ENCODE results near the gene NADK2. TPM values are rescaled to one million over a fixed set of nuclear protein-coding genes. Genes with fewer than 3 reads are reported as not detected.

The NADK2 gene
- total and polyA plus RNA-seq, 11 donors = 10.4 to 41.8 (median 35.8) TPM

GRCh38 chr5:36244076-36244475, 2.4 kb upstream of the NADK2 start:
- intact Hi-C loops (cut with DNase I) = loop anchor here in 5 of 10 donors (5.0 to 10.0 kb wide), 4 partner anchors 61 to 1322 kb away; partner anchors contain the start of genes RANBP3L (in 3 of the 5), LMBRD2 (in 2 of the 5), NIPBL (in 2 of the 5) and SKP2 (in 2 of the 5)
- WGBS, 4 donors = 86 to 90% (median 88%) methylated on average over 3 of the region's 3 CpGs
- no peaks in the 10 kb centered on the region for H3K27me3 ChIP-seq
- peaks cover 0 to 26% (median 20%) of the 10 kb centered on the region in 12 donors for H3K4me1 ChIP-seq
- H3K36me3 ChIP-seq = no peaks in the 10 kb centered on the region
- H3K4me3 ChIP-seq = no peak overlapping the region
- no peak for TF ChIP-seq POLR2A (IDR thresholded peaks at IDR 0.05)
- no peak for TF ChIP-seq CTCF (IDR thresholded peaks at IDR 0.05)
- no peak overlapping the region for H3K27ac ChIP-seq
- DNase-seq = no peak
- ATAC-seq = no peak
- H3K9me3 ChIP-seq = no peaks in the 10 kb centered on the region

GRCh38 chr5:36243653-36244052, 1.9 kb upstream of the NADK2 start:
- DNase-seq = no peak
- H3K9me3 ChIP-seq = no peaks in the 10 kb centered on the region
- peaks cover 0 to 30% (median 24%) of the 10 kb centered on the region in 12 donors for H3K4me1 ChIP-seq
- 89 to 93% (median 91%) methylated on average over 1 of the region's 1 CpG for WGBS, 4 donors
- no peaks in the 10 kb centered on the region for H3K27me3 ChIP-seq
- TF ChIP-seq POLR2A (IDR thresholded peaks at IDR 0.05) = no peak
- TF ChIP-seq CTCF (IDR thresholded peaks at IDR 0.05) = no peak
- peak overlapping the region in 1 of 12 donors; percentile 99 for H3K27ac ChIP-seq
- no peak for ATAC-seq
- intact Hi-C loops (cut with DNase I) = loop anchor here in 5 of 10 donors (5.0 to 10.0 kb wide), 4 partner anchors 61 to 1321 kb away; partner anchors contain the start of genes RANBP3L (in 3 of the 5), LMBRD2 (in 2 of the 5), NIPBL (in 2 of the 5) and SKP2 (in 2 of the 5)
- H3K36me3 ChIP-seq = no peaks in the 10 kb centered on the region
- no peak overlapping the region for H3K4me3 ChIP-seq

- TF ChIP-seq POLR2A (IDR thresholded peaks at IDR 0.05) = no peak
- no peak for TF ChIP-seq CTCF (IDR thresholded peaks at IDR 0.05)
- H3K4me3 ChIP-seq = peak overlapping the region; percentile 46 to 97 (median 90)
- H3K9me3 ChIP-seq = no peaks in the 10 kb centered on the region
- peak overlapping the region; percentile 86 to 99 (median 96) for H3K27ac ChIP-seq
- no peak for ATAC-seq
- peaks cover 0 to 37% (median 30%) of the 10 kb centered on the region in 12 donors for H3K4me1 ChIP-seq
- H3K36me3 ChIP-seq = no peaks in the 10 kb centered on the region
- H3K27me3 ChIP-seq = no peaks in the 10 kb centered on the region
- DNase-seq = peak in 1 of 5 donors; percentile 10
- intact Hi-C loops (cut with DNase I) = loop anchor here in 5 of 10 donors (5.0 to 10.0 kb wide), 4 partner anchors 62 to 1321 kb away; partner anchors contain the start of genes RANBP3L (in 3 of the 5), LMBRD2 (in 2 of the 5), NIPBL (in 2 of the 5) and SKP2 (in 2 of the 5)
- 62 to 69% (median 67%) methylated on average over 22 to 24 of the region's 24 CpGs for WGBS, 4 donors
Measured at GRCh38 chr5:36242534-36243485, 1.1 kb upstream of the NADK2 start.

All from heart left ventricle (tissue), 16 donors.